ENCODE results near the gene ZNF532. TPM values are rescaled to one million over a fixed set of nuclear protein-coding genes. Genes with fewer than 3 reads are reported as not detected.

Gene ZNF532
- total and polyA plus RNA-seq, 11 donors = 16.0 to 84.4 (median 69.9) TPM

DNA sequence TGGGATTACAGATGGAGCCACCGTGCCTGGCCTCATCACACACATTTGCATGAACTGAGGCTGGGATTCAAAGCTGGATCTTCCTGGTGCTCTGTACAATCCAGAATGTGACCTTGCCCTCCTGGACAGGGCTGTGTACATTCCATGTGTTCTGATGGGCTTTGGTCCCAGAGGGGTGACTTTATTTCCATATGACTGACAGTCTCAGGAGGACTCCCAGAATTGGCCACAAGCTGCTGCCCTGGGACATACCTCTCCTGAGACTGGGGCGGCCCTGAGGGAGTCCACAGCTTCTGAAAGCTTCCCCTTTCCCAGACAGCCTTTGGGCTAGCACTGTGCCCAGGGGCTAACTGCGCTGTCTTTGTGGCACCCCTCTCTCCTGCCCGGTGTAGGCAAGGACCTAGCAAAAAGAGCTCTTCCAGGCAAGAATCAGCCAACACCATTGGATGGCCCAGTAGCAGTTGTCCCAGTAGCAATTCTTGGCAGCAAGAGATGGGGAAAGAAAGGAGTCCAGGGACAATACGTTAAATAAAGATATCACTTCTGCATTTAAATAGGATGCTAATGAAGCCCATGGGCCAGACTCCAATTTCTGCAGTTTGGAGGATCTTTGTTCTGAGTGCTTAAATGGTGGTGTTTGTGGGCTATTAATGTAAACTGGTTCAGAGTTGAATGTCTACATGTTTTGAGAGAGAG is 26.4 kb upstream of the ZNF532 start:
- no peaks in the 10 kb centered on the region for H3K9me3 ChIP-seq
- H3K27ac ChIP-seq = no peak overlapping the region
- H3K4me3 ChIP-seq = no peak overlapping the region
- intact Hi-C loops (cut with DNase I) = no loop called here
- H3K36me3 ChIP-seq = no peaks in the 10 kb centered on the region
- TF ChIP-seq, protein P1, sequence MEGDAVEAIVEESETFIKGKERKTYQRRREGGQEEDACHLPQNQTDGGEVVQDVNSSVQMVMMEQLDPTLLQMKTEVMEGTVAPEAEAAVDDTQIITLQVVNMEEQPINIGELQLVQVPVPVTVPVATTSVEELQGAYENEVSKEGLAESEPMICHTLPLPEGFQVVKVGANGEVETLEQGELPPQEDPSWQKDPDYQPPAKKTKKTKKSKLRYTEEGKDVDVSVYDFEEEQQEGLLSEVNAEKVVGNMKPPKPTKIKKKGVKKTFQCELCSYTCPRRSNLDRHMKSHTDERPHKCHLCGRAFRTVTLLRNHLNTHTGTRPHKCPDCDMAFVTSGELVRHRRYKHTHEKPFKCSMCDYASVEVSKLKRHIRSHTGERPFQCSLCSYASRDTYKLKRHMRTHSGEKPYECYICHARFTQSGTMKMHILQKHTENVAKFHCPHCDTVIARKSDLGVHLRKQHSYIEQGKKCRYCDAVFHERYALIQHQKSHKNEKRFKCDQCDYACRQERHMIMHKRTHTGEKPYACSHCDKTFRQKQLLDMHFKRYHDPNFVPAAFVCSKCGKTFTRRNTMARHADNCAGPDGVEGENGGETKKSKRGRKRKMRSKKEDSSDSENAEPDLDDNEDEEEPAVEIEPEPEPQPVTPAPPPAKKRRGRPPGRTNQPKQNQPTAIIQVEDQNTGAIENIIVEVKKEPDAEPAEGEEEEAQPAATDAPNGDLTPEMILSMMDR (IDR thresholded peaks at IDR 0.05) = no peak
- no peak for TF ChIP-seq POLR2A (IDR thresholded peaks at IDR 0.05)
- H3K27me3 ChIP-seq = no peaks in the 10 kb centered on the region
- WGBS, 4 donors = 82 to 85% (median 84%) methylated on average over 5 of the region's 5 CpGs
- DNase-seq (no peak), ATAC-seq (peak; percentile 33 to 68 (median 60))
- H3K4me1 ChIP-seq = peaks cover 0 to 5% (median 0%) of the 10 kb centered on the region in 12 donors

- Histone ChIP-seq H3K27ac (no peak overlapping the region), H3K9me3 (no peaks in the 10 kb centered on the region), H3K36me3 (no peaks in the 10 kb centered on the region), H3K4me3 (no peak overlapping the region), H3K4me1 (peaks cover 0 to 7% (median 0%) of the 10 kb centered on the region in 12 donors), H3K27me3 (no peaks in the 10 kb centered on the region)
- intact Hi-C loops (cut with DNase I) = no loop called here
- WGBS, 4 donors = 93 to 97% (median 95%) methylated on average over 6 of the region's 6 CpGs
- DNase-seq (no peak), ATAC-seq (no peak)
- TF ChIP-seq, protein P1 (IDR thresholded peaks at IDR 0.05) = no peak
- no peak for TF ChIP-seq POLR2A (IDR thresholded peaks at IDR 0.05)
Observed at GRCh38 chr18:58838946-58839345, 25.7 kb upstream of the ZNF532 start.

DNA sequence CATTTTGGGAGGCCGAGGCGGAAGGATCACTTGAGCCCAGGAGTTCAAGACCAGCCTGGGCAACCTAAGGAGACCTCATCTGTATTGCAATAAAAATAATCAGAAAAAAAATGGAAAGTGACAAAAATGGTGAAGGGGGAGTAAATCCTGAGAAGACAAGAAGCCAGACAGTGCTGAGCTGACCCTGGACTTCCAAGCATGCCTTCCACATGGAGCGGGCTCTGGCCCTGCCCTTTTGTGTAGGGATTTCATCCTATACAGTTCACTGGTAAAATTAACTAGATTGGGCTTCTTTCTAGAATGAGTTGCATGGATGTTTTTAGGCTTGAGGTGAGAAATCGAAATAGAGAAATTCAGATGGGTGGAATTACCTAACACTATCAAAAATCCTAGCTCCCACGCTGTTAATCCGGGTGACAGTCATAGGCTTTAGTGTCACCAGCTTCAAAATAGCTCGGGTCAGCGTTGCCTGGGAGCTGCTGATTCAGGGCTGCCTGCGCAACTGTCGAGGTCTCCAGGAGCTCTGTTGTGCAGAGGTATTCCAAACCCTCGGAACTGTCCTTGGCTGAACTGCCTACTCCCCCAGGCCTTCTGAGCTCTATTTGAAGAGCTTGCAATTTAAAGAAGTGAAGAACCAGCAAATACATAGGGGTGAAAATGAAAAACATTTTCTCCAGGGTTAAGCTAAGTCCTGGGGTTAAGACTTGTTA is 21.5 kb upstream of the ZNF532 start:
- ATAC-seq (peak; percentile 88 to 94 (median 93)), DNase-seq (peak in 4 of 5 donors; percentile 51 to 83 (median 66))
- H3K27ac ChIP-seq = peak overlapping the region in 6 of 12 donors; percentile 26 to 65 (median 50)
- no peaks in the 10 kb centered on the region for H3K27me3 ChIP-seq
- intact Hi-C loops (cut with DNase I) = loop anchor here in 2 of 10 donors (5.0 kb wide), 3 partner anchors 36 to 214 kb away; no protein-coding TSS in a partner anchor
- H3K36me3 ChIP-seq = no peaks in the 10 kb centered on the region
- WGBS, 4 donors = 64 to 78% (median 67%) methylated on average over 11 of the region's 11 CpGs
- H3K4me1 ChIP-seq = peaks cover 0 to 21% (median 9%) of the 10 kb centered on the region in 12 donors
- TF ChIP-seq, protein P1 (IDR thresholded peaks at IDR 0.05) = no peak
- TF ChIP-seq POLR2A (IDR thresholded peaks at IDR 0.05) = no peak
- no peak overlapping the region for H3K4me3 ChIP-seq
- no peaks in the 10 kb centered on the region for H3K9me3 ChIP-seq

- intact Hi-C loops (cut with DNase I) = loop anchor here in 2 of 10 donors (5.0 kb wide), 3 partner anchors 36 to 214 kb away; no protein-coding TSS in a partner anchor
- DNase-seq (no peak), ATAC-seq (no peak)
- Histone ChIP-seq H3K27me3 (no peaks in the 10 kb centered on the region), H3K27ac (peak overlapping the region in 5 of 12 donors; percentile 27 to 65 (median 52)), H3K4me3 (no peak overlapping the region), H3K36me3 (no peaks in the 10 kb centered on the region), H3K4me1 (peaks cover 0 to 22% (median 9%) of the 10 kb centered on the region in 12 donors), H3K9me3 (no peaks in the 10 kb centered on the region)
- WGBS, 4 donors = 72 to 91% (median 80%) methylated on average over 2 of the region's 2 CpGs
- TF ChIP-seq, protein P1 (IDR thresholded peaks at IDR 0.05) = no peak
- TF ChIP-seq POLR2A (IDR thresholded peaks at IDR 0.05) = no peak
Observed at GRCh38 chr18:58843688-58844035, 21.0 kb upstream of the ZNF532 start.

All from heart left ventricle (tissue), 16 donors.